ENCODE results near the gene SEC14L3. TPM values are rescaled to one million over a fixed set of nuclear protein-coding genes. Genes with fewer than 3 reads are reported as not detected.

The SEC14L3 gene
- polyA plus RNA-seq, 4 donors = 0.08 TPM; not detected in 3

GRCh38 chr22:30447656-30448055 lies 24.2 kb downstream of the SEC14L3 start:
- DNase-seq (ENCODE audit: low read depth in 4 of 4, low spot score in 2 of 4) = no peak

DNA sequence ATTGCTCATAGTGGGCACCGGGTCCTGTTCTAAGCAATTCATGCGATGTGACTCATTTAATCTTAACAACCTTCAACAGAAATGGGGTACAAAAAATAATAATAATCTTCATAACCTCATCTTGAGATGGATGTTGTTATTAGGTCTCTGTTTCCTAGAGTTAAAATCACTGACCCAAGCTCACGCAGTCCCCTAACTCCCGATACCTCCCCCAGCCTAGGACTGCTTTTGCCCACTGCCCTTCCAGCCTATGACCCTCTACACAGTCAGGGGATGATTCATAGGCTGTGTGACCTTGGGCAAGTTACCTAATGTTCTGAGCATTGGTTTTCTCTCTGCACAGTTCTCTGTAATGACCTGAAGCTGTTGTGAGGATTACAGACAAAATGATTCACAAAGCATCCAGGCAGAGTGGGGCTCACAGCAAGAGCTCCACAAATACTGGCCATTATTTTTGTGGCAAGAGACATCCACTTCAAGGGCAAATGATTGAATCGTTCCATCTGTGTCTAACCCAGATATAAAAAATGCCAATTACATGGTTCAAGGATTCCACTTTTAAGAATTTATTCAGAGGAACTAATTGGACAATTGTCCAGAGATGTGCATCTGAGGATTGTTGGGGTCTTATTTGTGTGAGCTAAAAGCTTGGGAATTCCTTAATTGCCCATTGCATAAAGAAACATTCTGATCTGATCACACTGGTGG lies 26.2 kb downstream of the SEC14L3 start:
- no peak for DNase-seq (ENCODE audit: low read depth in 4 of 4, low spot score in 2 of 4)

- DNase-seq (ENCODE audit: low read depth in 4 of 4, low spot score in 2 of 4) = no peak
Observed at GRCh38 chr22:30444632-30445437, 27.0 kb downstream of the SEC14L3 start.

- DNase-seq (ENCODE audit: low read depth in 4 of 4, low spot score in 2 of 4) = no peak
Observed at GRCh38 chr22:30441088-30441487, 30.7 kb downstream of the SEC14L3 start.

DNA sequence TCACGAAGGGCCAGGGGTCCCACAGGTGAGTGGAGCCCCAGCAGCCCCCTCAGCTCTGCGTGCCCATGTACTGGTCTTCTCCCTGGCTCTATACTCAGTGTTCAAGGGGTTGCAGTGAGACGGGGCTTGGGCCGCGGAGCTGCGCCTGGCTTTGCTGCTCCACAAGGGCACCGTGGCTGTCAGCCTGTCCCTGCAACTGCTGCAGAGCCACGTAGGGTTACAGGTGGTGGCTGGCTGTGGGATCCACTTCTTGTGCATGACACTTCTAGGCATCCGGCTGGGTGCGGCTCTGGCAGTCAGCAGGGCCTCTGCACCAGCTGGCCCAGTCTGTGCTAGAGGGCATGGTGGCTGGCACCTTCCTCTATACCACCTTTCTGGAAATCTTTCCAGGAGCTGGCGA lies 32.0 kb downstream of the SEC14L3 start:
- DNase-seq (ENCODE audit: low read depth in 4 of 4, low spot score in 2 of 4) = no peak

- DNase-seq (ENCODE audit: low read depth in 4 of 4, low spot score in 2 of 4) = no peak
Observed at GRCh38 chr22:30439226-30439625, 32.6 kb downstream of the SEC14L3 start.

GRCh38 chr22:30438559-30438958 lies 33.3 kb downstream of the SEC14L3 start:
- no peak for DNase-seq (ENCODE audit: low read depth in 4 of 4, low spot score in 2 of 4)

GRCh38 chr22:30436196-30436595 lies 35.6 kb downstream of the SEC14L3 start:
- DNase-seq (ENCODE audit: low read depth in 4 of 4, low spot score in 2 of 4) = no peak

- no peak for DNase-seq (ENCODE audit: low read depth in 4 of 4, low spot score in 2 of 4)
Observed at GRCh38 chr22:30435674-30436126, 36.1 kb downstream of the SEC14L3 start.

DNA sequence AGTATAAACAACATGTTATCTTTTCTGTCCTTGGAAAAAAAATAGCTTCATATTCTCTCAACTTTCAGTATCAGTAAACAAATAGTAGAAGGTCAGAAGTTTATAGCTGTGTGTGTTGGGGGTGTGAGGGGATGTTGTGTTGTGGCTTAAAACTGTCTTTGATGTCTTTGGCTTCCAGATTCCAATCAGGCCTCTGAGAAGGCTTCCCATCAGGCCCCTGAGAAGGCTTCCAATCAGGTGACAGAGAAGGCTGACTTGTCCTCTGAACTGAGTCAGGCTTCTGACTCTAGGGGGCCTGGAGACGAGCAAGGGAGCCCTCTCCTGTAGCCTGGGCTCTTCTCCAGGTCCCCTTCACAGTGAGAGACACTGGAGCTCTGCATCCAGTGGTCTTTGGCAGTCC lies 37.0 kb downstream of the SEC14L3 start:
- DNase-seq (ENCODE audit: low read depth in 4 of 4, low spot score in 2 of 4) = no peak

GRCh38 chr22:30433773-30434172 lies 38.0 kb downstream of the SEC14L3 start:
- no peak for DNase-seq (ENCODE audit: low read depth in 4 of 4, low spot score in 2 of 4)

GRCh38 chr22:30433227-30433626 lies 38.6 kb downstream of the SEC14L3 start:
- no peak for DNase-seq (ENCODE audit: low read depth in 4 of 4, low spot score in 2 of 4)

- DNase-seq (ENCODE audit: low read depth in 4 of 4, low spot score in 2 of 4) = no peak
Observed at GRCh38 chr22:30432520-30432919, 39.3 kb downstream of the SEC14L3 start.

DNA sequence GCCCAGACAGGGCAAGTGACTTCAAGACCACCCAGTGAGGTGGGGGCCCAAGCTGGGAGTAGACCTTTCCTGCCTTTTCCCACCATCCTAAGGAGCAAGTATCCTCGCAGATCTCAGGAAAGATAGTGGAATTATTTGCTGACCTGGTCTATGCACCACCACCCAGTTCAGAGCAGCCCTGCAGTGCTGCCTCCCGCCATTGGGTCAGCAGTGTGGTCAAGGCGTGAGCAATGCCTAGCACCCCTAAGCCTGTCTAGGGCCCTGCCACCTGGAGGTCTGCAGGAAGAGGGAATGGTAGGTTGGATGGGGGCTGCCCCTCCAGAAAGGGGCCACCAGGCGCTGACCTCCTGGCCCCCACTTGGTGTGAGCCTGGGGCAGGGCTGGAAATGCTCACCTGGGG lies 39.7 kb downstream of the SEC14L3 start:
- DNase-seq (ENCODE audit: low read depth in 4 of 4, low spot score in 2 of 4) = no peak

- DNase-seq (ENCODE audit: low read depth in 4 of 4, low spot score in 2 of 4) = no peak
Observed at GRCh38 chr22:30430933-30431332, 40.9 kb downstream of the SEC14L3 start.

DNA sequence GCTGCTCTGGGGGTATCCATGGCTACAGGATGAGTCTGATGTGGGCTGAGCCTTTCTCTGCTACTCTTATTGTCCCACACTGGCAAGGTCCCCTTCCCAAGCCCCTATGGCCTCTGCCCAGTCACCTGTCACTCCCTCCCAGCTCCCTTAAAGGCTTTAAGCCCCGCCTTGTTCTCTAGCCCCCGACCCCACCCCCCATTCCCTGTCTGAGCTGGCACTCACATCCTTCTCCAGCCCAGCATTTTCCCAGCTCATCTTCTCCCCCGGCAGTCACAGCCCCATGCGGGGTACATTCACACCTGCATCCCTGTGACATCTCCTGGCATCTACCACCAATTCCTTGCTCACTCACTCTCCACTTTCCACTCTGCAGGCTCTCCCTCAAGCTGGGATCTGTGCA lies 41.9 kb downstream of the SEC14L3 start:
- no peak for DNase-seq (ENCODE audit: low read depth in 4 of 4, low spot score in 2 of 4)

GRCh38 chr22:30427871-30428270 lies 43.9 kb downstream of the SEC14L3 start:
- DNase-seq (ENCODE audit: low read depth in 4 of 4, low spot score in 2 of 4) = no peak

DNA sequence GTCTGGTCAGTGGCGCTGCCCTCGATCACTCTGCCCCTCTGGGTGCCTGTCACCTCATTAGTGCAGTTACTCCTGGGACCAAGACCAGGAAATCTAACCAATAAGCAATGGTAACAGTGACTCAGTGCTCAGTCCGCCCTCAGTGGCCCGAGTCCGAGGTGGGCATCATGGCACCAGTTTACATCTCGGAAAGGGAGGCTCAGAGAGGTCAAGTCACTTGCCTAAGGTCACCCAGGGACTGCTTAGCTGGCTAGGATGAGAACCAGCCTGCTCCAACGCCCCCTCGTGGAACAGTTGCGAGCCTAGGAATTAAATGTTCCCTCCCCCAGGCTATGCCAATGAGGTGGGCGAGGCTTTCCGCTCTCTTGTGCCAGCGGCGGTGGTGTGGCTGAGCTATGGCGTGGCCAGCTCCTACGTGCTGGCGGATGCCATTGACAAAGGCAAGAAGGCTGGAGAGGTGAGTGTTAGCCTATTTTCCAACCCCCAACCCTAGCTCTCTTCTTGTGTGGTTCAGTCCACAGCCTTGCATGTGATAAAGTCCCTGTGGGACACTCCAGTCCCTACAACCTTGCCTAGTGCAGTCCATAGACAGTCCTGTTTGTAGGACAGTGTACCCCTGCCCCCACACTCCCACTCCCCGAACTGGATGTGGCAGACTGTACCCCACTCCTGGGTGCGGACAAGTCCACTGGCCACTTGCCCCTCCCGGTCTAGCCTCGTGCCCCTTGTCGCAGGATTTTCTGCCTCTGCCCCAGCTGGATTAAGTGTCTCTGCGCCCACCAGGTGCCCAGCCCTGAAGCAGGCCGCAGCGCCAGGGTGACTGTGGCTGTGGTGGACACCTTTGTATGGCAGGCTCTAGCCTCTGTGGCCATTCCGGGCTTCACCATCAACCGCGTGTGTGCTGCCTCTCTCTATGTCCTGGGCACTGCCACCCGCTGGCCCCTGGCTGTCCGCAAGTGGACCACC lies 45.1 kb downstream of the SEC14L3 start:
- peak in 3 of 4 donors; percentile 52 to 69 (median 63) for DNase-seq (ENCODE audit: low read depth in 4 of 4, low spot score in 2 of 4)

DNA sequence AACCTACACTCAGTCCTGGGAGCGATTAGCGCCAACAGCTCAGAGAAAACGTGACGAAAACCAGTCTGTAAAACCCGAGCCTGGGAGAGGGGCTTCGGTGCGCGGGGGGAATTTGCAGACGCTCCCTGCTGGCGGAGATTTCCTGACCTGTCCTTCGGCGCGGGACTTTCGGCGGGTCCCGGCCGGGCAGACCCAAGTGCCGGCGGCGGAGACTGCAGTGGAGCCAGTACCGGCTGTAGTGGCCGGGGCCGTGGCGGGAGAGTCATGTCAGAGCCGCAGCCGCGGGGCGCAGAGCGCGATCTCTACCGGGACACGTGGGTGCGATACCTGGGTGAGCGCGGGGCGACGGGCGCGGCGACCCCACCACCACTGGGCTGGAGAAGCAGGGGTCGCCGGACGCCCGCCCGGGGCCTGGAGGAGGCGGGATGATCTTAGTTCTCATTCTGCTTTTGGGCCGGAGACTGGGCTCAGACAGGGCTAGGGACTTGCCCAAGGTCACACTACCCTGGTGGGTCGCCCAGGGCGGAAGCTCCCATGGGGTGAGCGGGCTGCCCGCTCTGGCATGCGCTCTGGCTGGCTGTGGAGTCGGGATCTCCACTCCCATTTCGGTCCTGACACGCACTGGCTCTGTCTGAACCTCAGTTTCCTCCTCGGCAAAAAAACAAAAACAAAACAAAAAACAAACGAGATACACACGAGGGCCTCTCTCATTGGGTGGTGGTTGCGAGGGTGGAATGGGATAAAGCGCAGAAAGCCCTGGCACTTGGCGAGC lies 46.0 kb downstream of the SEC14L3 start, which contains the start of gene MTFP1:
Gene MTFP1, plus strand, starts transcription at position 153 of the 772 bp plus-strand sequence. Its CDS starts 112 bp downstream, at position 265.
- peak in 2 of 4 donors; percentile 56 to 62 for DNase-seq (ENCODE audit: low read depth in 4 of 4, low spot score in 2 of 4)

- no peak for DNase-seq (ENCODE audit: low read depth in 4 of 4, low spot score in 2 of 4)
Observed at GRCh38 chr22:30425327-30425615, 46.5 kb downstream of the SEC14L3 start.
